ENCODE data around the gene CD99.

DNA sequence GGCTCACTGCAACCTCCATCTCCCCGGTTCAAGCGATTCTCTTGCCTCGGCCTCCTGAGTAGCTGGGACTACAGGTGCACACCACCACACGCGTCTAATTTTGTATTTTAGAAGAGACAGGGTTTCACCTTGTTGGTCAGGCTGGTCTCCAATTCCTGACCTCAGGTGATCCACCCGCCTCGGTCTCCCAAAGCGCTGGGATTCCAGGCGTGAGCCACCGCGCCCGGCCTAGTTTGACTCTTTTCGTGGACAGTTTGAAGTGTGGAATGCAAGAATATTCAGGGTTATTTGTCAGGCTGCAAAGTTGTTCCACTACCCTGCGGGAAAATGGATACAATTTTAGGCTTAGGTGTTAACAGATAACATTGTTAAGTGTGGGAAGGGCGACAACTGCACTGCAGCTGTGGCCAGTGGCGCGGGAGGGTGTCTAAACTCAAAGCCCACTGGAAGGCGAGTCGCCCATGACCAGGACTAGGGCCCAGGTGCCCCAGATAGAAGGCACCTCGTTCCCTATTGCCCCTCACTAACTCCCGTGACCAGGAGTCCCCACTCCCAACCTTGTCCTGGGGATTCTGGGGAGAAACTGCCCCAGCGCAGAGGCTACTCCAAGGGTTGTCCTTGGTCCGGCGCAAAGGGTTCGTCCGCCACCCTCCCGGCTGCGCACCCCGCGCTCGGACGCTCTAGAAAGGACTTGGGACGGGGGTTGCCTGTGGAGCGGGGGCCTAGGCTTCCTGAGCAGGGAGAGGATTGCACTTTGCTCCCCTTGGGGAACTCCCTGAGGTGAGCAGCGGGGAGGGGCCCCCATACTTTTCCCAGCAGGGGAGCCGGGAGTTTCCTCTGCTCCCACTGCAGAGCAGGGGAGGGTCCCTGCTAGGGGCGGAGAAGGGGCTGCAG, 1.1 kb upstream of the CD99 start:
- TF ChIP-seq, protein P1, sequence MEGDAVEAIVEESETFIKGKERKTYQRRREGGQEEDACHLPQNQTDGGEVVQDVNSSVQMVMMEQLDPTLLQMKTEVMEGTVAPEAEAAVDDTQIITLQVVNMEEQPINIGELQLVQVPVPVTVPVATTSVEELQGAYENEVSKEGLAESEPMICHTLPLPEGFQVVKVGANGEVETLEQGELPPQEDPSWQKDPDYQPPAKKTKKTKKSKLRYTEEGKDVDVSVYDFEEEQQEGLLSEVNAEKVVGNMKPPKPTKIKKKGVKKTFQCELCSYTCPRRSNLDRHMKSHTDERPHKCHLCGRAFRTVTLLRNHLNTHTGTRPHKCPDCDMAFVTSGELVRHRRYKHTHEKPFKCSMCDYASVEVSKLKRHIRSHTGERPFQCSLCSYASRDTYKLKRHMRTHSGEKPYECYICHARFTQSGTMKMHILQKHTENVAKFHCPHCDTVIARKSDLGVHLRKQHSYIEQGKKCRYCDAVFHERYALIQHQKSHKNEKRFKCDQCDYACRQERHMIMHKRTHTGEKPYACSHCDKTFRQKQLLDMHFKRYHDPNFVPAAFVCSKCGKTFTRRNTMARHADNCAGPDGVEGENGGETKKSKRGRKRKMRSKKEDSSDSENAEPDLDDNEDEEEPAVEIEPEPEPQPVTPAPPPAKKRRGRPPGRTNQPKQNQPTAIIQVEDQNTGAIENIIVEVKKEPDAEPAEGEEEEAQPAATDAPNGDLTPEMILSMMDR (conservative IDR thresholded peaks at IDR 0.05; ENCODE audit: low read depth in 2 of 2): no peak
- TF ChIP-seq POLR2AphosphoS5 (IDR thresholded peaks at IDR 0.05; ENCODE audit: low read depth): no peak
- no peak for TF ChIP-seq ZNF114 (CRISPR knock-in tag; IDR thresholded peaks at IDR 0.05)
- no peak for TF ChIP-seq CREB1 (CRISPR knock-in tag; IDR thresholded peaks at IDR 0.05; ENCODE audit: low read depth)
- TF ChIP-seq EZH2 (IDR thresholded peaks at IDR 0.05; ENCODE audit: low read depth, unreplicated experiment): no peak
